Measurements from ENCODE around the gene BMP6. TPM values are rescaled to one million over a fixed set of nuclear protein-coding genes. Genes with fewer than 3 reads are reported as not detected.

BMP6 gene
- total RNA-seq, 4 donors from 2014 or later, result 4.8 to 8.8 (median 7.3) TPM

DNA sequence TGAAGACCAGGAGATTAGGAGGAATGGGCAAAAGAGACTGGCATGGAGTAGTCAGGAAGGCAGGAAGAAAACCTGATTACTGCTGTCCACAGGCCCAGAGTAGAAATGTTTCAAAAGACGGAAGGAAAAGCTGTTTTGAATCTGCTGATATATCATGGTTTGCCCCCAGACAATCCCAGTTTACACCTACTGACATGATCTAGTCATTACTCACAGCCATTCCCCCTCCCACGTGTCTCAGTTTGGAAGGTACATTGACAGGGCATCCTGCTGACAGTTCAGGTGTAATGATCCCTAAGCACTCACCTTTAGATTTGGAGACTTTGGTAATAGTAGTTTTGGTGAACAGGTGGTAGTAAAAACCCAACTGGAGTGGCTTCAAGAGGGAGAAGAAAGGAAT lies 194.5 kb downstream of the BMP6 start:
- Histone ChIP-seq H3K4me3 (no peak overlapping the region), H3K36me3 (no peaks in the 10 kb centered on the region), H3K4me1 (peaks cover 0 to 3% (median 0%) of the 10 kb centered on the region in 4 donors), H3K27me3 (no peaks in the 10 kb centered on the region), H3K9me3 (peaks cover 0 to 11% (median 0%) of the 10 kb centered on the region in 4 donors), H3K27ac (no peak overlapping the region)
- TF ChIP-seq POLR2A (IDR thresholded peaks at IDR 0.05) (no peak), EP300 (IDR thresholded peaks at IDR 0.05) (no peak)
- TF ChIP-seq, protein P1, sequence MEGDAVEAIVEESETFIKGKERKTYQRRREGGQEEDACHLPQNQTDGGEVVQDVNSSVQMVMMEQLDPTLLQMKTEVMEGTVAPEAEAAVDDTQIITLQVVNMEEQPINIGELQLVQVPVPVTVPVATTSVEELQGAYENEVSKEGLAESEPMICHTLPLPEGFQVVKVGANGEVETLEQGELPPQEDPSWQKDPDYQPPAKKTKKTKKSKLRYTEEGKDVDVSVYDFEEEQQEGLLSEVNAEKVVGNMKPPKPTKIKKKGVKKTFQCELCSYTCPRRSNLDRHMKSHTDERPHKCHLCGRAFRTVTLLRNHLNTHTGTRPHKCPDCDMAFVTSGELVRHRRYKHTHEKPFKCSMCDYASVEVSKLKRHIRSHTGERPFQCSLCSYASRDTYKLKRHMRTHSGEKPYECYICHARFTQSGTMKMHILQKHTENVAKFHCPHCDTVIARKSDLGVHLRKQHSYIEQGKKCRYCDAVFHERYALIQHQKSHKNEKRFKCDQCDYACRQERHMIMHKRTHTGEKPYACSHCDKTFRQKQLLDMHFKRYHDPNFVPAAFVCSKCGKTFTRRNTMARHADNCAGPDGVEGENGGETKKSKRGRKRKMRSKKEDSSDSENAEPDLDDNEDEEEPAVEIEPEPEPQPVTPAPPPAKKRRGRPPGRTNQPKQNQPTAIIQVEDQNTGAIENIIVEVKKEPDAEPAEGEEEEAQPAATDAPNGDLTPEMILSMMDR (IDR thresholded peaks at IDR 0.05), result no peak
- WGBS, 2 donors, result 79 to 84% methylated on average over 2 of the region's 2 CpGs
- DNase-seq (ENCODE audit: low spot score in 2 of 2), result no peak

DNA sequence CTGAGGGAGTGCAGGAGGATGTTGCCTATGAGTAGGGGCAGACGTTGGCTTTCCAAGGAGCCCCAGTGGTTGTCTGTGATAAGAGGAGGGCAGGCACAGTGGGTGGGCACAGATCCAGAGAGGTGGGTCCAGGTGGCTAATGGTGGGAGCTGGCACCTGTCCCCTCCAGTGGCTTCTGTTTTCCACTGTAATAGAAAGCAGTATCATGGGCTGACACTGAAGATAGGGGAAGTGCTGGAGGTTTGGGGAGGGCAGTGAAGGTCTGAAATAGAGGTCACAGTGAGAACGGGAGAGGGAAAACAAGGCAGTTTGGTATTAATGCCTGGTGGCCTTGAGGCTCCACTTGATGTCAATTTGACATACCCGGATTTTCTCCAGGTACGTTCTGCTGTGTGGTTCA lies 195.1 kb downstream of the BMP6 start:
- TF ChIP-seq EP300 (IDR thresholded peaks at IDR 0.05) (no peak), POLR2A (IDR thresholded peaks at IDR 0.05) (no peak)
- TF ChIP-seq, protein P1 (IDR thresholded peaks at IDR 0.05), result no peak
- WGBS, 2 donors, result 81 to 85% methylated on average over 4 of the region's 4 CpGs
- H3K4me3 ChIP-seq, result no peak overlapping the region

GRCh38 chr6:7921632-7922092 lies 195.8 kb downstream of the BMP6 start:
- 71 to 79% methylated on average over 5 of the region's 5 CpGs for WGBS, 2 donors
- H3K4me3 ChIP-seq, result no peak overlapping the region
- no peak overlapping the region for H3K27ac ChIP-seq
- H3K9me3 ChIP-seq, result peaks cover 0 to 20% (median 0%) of the 10 kb centered on the region in 4 donors
- no peak for TF ChIP-seq EP300 (IDR thresholded peaks at IDR 0.05)
- TF ChIP-seq, protein P1 (IDR thresholded peaks at IDR 0.05), result no peak
- no peak for TF ChIP-seq POLR2A (IDR thresholded peaks at IDR 0.05)
- no peaks in the 10 kb centered on the region for H3K27me3 ChIP-seq
- DNase-seq (ENCODE audit: low spot score in 2 of 2), result no peak
- H3K36me3 ChIP-seq, result no peaks in the 10 kb centered on the region
- peaks cover 0 to 3% (median 0%) of the 10 kb centered on the region in 4 donors for H3K4me1 ChIP-seq

More for the DNA sequence above, 195.1 kb downstream of the BMP6 start:
- Histone ChIP-seq H3K27ac (no peak overlapping the region), H3K36me3 (no peaks in the 10 kb centered on the region), H3K27me3 (no peaks in the 10 kb centered on the region), H3K9me3 (peaks cover 0 to 17% (median 0%) of the 10 kb centered on the region in 4 donors), H3K4me1 (peaks cover 0 to 3% (median 0%) of the 10 kb centered on the region in 4 donors)
- no peak for DNase-seq (ENCODE audit: low spot score in 2 of 2)

GRCh38 chr6:7922596-7922995 lies 196.7 kb downstream of the BMP6 start:
- H3K4me3 ChIP-seq, result no peak overlapping the region
- 24 to 33% methylated on average over 1 of the region's 1 CpG for WGBS, 2 donors
- DNase-seq (ENCODE audit: low spot score in 2 of 2), result no peak
- H3K36me3 ChIP-seq, result no peaks in the 10 kb centered on the region
- H3K27me3 ChIP-seq, result no peaks in the 10 kb centered on the region
- peaks cover 0 to 3% (median 0%) of the 10 kb centered on the region in 4 donors for H3K4me1 ChIP-seq
- TF ChIP-seq POLR2A (IDR thresholded peaks at IDR 0.05) (no peak), EP300 (IDR thresholded peaks at IDR 0.05) (no peak)
- TF ChIP-seq, protein P1 (IDR thresholded peaks at IDR 0.05), result no peak
- peaks cover 0 to 22% (median 0%) of the 10 kb centered on the region in 4 donors for H3K9me3 ChIP-seq
- H3K27ac ChIP-seq, result no peak overlapping the region

GRCh38 chr6:7924867-7925266 lies 199.0 kb downstream of the BMP6 start:
- Histone ChIP-seq H3K27me3 (no peaks in the 10 kb centered on the region), H3K27ac (no peak overlapping the region), H3K4me1 (peaks cover 0 to 3% (median 0%) of the 10 kb centered on the region in 4 donors), H3K4me3 (no peak overlapping the region), H3K9me3 (peaks cover 0 to 22% (median 0%) of the 10 kb centered on the region in 4 donors), H3K36me3 (no peaks in the 10 kb centered on the region)
- no peak for TF ChIP-seq EP300 (IDR thresholded peaks at IDR 0.05)
- no peak for TF ChIP-seq POLR2A (IDR thresholded peaks at IDR 0.05)
- TF ChIP-seq, protein P1 (IDR thresholded peaks at IDR 0.05), result no peak
- no peak for DNase-seq (ENCODE audit: low spot score in 2 of 2)

Other genes starting within 250 kb of the BMP6 start
- gene DSP, start 184.4 kb upstream of the BMP6 start, total RNA-seq, result 1 to 10 TPM; 3.5 to 6.0 (median 4.7) TPM
- 10 to 100 TPM in 2 of 4 donors, 1 to 10 TPM in 2; 7.8 to 15.7 (median 11.8) TPM for gene SNRNP48, start 135.9 kb upstream of the BMP6 start, total RNA-seq
- 100 to 1,000 TPM in 3 of 4 donors, 10 to 100 TPM in 1; 85.0 to 137 (median 110) TPM for gene TXNDC5, start 184.7 kb downstream of the BMP6 start, total RNA-seq